HFFc6 (cell line): ENCODE data around the gene SLC6A2. TPM values are rescaled to one million over a fixed set of nuclear protein-coding genes. Genes with fewer than 3 reads are reported as not detected.

Source experiments
- DNase-seq: peaks from one replicate; pipeline ENCODE4 v3.0.0-alpha.2; 2018
- H3K27ac Mint-ChIP-seq: 2 replicates; pipeline ENCODE4 v1.8.0; 2020; ENCODE audit warnings: mild to moderate bottlenecking, mixed read lengths
- H3K27me3 Mint-ChIP-seq: 2 replicates; pipeline ENCODE4 v1.8.0; 2021; ENCODE audit warnings: mild to moderate bottlenecking, moderate library complexity, mixed read lengths; ENCODE audit not compliant: insufficient read depth
- H3K36me3 Mint-ChIP-seq: 2 replicates; pipeline ENCODE4 v1.8.0; 2021; ENCODE audit warnings: low read depth, mixed read lengths
- H3K4me1 Mint-ChIP-seq: 2 replicates; pipeline ENCODE4 v1.8.0; 2020; ENCODE audit warnings: low read depth, mixed read lengths
- H3K4me3 Mint-ChIP-seq: 2 replicates; pipeline ENCODE4 v1.8.0; 2020; ENCODE audit warnings: mild to moderate bottlenecking, moderate library complexity, mixed read lengths
- H3K9me3 Mint-ChIP-seq: 2 replicates; pipeline ENCODE4 v1.8.0; 2020; ENCODE audit warnings: mild to moderate bottlenecking, mixed read lengths
- CTCF ChIP-seq: fragments of 200-600 bp; sonication (generic); IDR thresholded peaks from 2 replicates; pipeline ENCODE4 v1.5.0; 2021; ENCODE audit warnings: antibody characterized with exemption, mild to moderate bottlenecking
- total RNA-seq, 6 experiments: library from RNA; stranded (reverse); fragmentation: NEBNext Ultra II Directional; extraction: Animal tissue kit (Norgen Biotek cat#: 25700); gene quantifications; 2 replicates in 1 of 6; 3 replicates in 5 of 6; pipeline ENCODE4 v1.2.3, GENCODE V29; 2021

SLC6A2 gene
- total RNA-seq, 6 experiments from 2014 or later = not detected

GRCh38 chr16:55647798-55648197 lies 8.0 kb upstream of the SLC6A2 start:
- Mint-ChIP-seq H3K27me3 (peaks cover 14% of the 10 kb centered on the region), H3K4me3 (no peak overlapping the region), H3K27ac (no peak overlapping the region), H3K36me3 (no peaks in the 10 kb centered on the region), H3K4me1 (no peaks in the 10 kb centered on the region), H3K9me3 (no peaks in the 10 kb centered on the region)
- peak; percentile 51 for TF ChIP-seq CTCF
- DNase-seq = peak; percentile 4

- DNase-seq = no peak
- Mint-ChIP-seq H3K9me3 (no peaks in the 10 kb centered on the region), H3K4me3 (no peak overlapping the region), H3K27ac (no peak overlapping the region), H3K27me3 (peaks cover 15% of the 10 kb centered on the region), H3K4me1 (no peaks in the 10 kb centered on the region), H3K36me3 (no peaks in the 10 kb centered on the region)
- no peak for TF ChIP-seq CTCF
These were observed 3.7 kb upstream of the SLC6A2 start for GRCh38 chr16:55651841-55652824.

DNA sequence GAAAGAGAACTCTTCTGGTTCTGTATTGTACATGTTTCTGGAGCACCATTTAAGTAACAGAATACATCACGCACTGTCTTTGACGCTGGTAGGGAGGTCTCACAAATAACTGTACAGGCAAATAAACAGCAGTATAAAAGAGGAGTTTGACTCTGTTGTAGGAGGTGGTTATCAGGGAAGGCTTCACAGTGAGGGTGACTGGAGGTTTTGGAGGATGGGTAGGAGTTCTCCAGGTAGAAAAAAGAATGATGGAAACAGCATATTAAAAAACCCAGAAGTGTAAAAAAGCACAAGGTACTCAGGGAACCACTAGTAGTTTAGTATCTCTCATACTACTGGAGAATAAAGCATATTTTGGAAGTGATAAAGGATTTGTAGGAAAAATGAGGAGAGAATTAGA lies 2.7 kb upstream of the SLC6A2 start:
- peaks cover 22% of the 10 kb centered on the region for H3K27me3 Mint-ChIP-seq
- DNase-seq = no peak
- TF ChIP-seq CTCF = no peak
- H3K4me1 Mint-ChIP-seq = no peaks in the 10 kb centered on the region
- H3K36me3 Mint-ChIP-seq = no peaks in the 10 kb centered on the region
- no peak overlapping the region for H3K27ac Mint-ChIP-seq
- H3K4me3 Mint-ChIP-seq = no peak overlapping the region
- H3K9me3 Mint-ChIP-seq = no peaks in the 10 kb centered on the region

GRCh38 chr16:55655381-55655896 lies 349 bp upstream of the SLC6A2 start:
- Mint-ChIP-seq H3K4me3 (no peak overlapping the region), H3K36me3 (no peaks in the 10 kb centered on the region), H3K4me1 (no peaks in the 10 kb centered on the region), H3K27ac (no peak overlapping the region), H3K9me3 (no peaks in the 10 kb centered on the region), H3K27me3 (peaks cover 26% of the 10 kb centered on the region)
- no peak for TF ChIP-seq CTCF
- DNase-seq = no peak

- DNase-seq = no peak
- Mint-ChIP-seq H3K27ac (no peak overlapping the region), H3K4me3 (no peak overlapping the region), H3K36me3 (no peaks in the 10 kb centered on the region), H3K9me3 (no peaks in the 10 kb centered on the region), H3K4me1 (peaks cover 2% of the 10 kb centered on the region), H3K27me3 (peaks cover 23% of the 10 kb centered on the region)
- TF ChIP-seq CTCF = no peak
These were observed 904 bp downstream of the SLC6A2 start for GRCh38 chr16:55656691-55657092.
